NCI-H2196 treated with DMSO at 0.1 percent for 48 hours (cell line): ENCODE results near the gene FAM111B.
"Not testable (repeated sequence)": the region's sequence is repeated elsewhere in the genome, so short reads cannot be mapped to it uniquely, and the experiment has no call there.

Experiments
- DNase-seq: peaks from one replicate; lab custom pipeline; 2025; ENCODE audit not compliant: unreplicated experiment; lab: John Stamatoyannopoulos, UW

The FAM111B gene

GRCh38 chr11:59097113-59097708 lies 9.8 kb upstream of the FAM111B start:
- no peak for DNase-seq

- not testable (repeated sequence) for DNase-seq
These were observed 9.1 kb upstream of the FAM111B start for GRCh38 chr11:59097938-59098337.

GRCh38 chr11:59102259-59102765 lies 4.7 kb upstream of the FAM111B start:
- no peak for DNase-seq

GRCh38 chr11:59107721-59108120 lies 684 bp downstream of the FAM111B start:
- not testable (repeated sequence) for DNase-seq

- DNase-seq = no peak
These were observed 5.5 kb downstream of the FAM111B start for GRCh38 chr11:59112494-59112893.

- no peak for DNase-seq
These were observed 7.3 kb downstream of the FAM111B start for GRCh38 chr11:59114344-59114743.

GRCh38 chr11:59115553-59115952 lies 8.5 kb downstream of the FAM111B start:
- no peak for DNase-seq

GRCh38 chr11:59117774-59118173 lies 10.7 kb downstream of the FAM111B start:
- DNase-seq = no peak

GRCh38 chr11:59119826-59120225 lies 12.8 kb downstream of the FAM111B start:
- DNase-seq = no peak

- peak; percentile 47 for DNase-seq
These were observed 28.8 kb downstream of the FAM111B start for GRCh38 chr11:59135648-59136461.

- DNase-seq = not testable (repeated sequence)
These were observed 29.5 kb downstream of the FAM111B start for GRCh38 chr11:59136551-59136950.

- DNase-seq = no peak
These were observed 30.2 kb downstream of the FAM111B start for GRCh38 chr11:59137190-59137589.

GRCh38 chr11:59138643-59139042 lies 31.6 kb downstream of the FAM111B start:
- DNase-seq = no peak

- DNase-seq = no peak
These were observed 34.2 kb downstream of the FAM111B start for GRCh38 chr11:59141191-59141590.

- no peak for DNase-seq
These were observed 34.8 kb downstream of the FAM111B start for GRCh38 chr11:59141673-59142460.

GRCh38 chr11:59142530-59143507 lies 35.8 kb downstream of the FAM111B start, which contains the start of gene FAM111A:
TSS of gene FAM111A (plus strand) at chr11:59142856. CDS start at chr11:59148873, 6,017 bp downstream.
- DNase-seq = peak; percentile 90

- no peak for DNase-seq
These were observed 37.1 kb downstream of the FAM111B start for GRCh38 chr11:59144096-59144495.

- DNase-seq = peak; percentile 91
These were observed 37.7 kb downstream of the FAM111B start for GRCh38 chr11:59144579-59145345.

- DNase-seq = no peak
These were observed 38.5 kb downstream of the FAM111B start for GRCh38 chr11:59145534-59145933.
